Transverse colon (tissue), 4 donors: ENCODE results near the gene RAB36. TPM values are rescaled to one million over a fixed set of nuclear protein-coding genes. Genes with fewer than 3 reads are reported as not detected.

ENCODE experiments used
- DNase-seq: peaks from one replicate; pipeline ENCODE4 v3.0.0-alpha.2; 2019
- H3K27ac ChIP-seq, 4 donors: fragments of 200-600 bp; sonication (generic); 2 replicates each; pipeline ENCODE4 v1.5.1; 2016 to 2018; ENCODE audit warnings: inconsistent platforms in 4 of 4
- H3K27me3 ChIP-seq: fragments of 200-600 bp; sonication (generic); 2 replicates; pipeline ENCODE4 v1.5.1; 2017; ENCODE audit warnings: inconsistent platforms
- H3K36me3 ChIP-seq, 4 donors: fragments of 200-600 bp; sonication (generic); 2 replicates each; pipeline ENCODE4 v1.5.1; 2017 to 2019; ENCODE audit warnings: inconsistent platforms in 4 of 4
- H3K4me1 ChIP-seq, 4 donors: fragments of 200-600 bp; sonication (generic); 2 replicates each; pipeline ENCODE4 v1.5.1; 2017 to 2020; ENCODE audit warnings: inconsistent platforms in 4 of 4
- H3K4me3 ChIP-seq, 4 donors: fragments of 200-600 bp; sonication (generic); 1 replicate in 1 of 4; 2 replicates in 3 of 4; pipeline versions ENCODE4 v1.5.1 to v1.6.1; 2017 to 2019; ENCODE audit warnings: inconsistent platforms in 4 of 4
- H3K9me3 ChIP-seq, 2 donors: fragments of 200-600 bp; sonication (generic); 2 replicates each; pipeline ENCODE4 v1.5.1; 2017 to 2019; ENCODE audit warnings: inconsistent platforms in 2 of 2
- CTCF ChIP-seq, 5 experiments: fragments of 200-600 bp in 3 of 5; fragments of 450-650 bp in 2 of 5; sonication (generic) in 3 of 5; IDR thresholded peaks; 1 replicate in 2 of 5; 2 replicates in 3 of 5; pipeline ENCODE4 v1.5.1; 2016 to 2017; ENCODE audit warnings: antibody characterized with exemption in 5 of 5, inconsistent platforms in 3 of 5, mild to moderate bottlenecking in 2 of 5, moderate library complexity in 1 of 5
- EP300 ChIP-seq: sonication (generic); formaldehyde crosslinking; IDR thresholded peaks from one replicate; pipeline ENCODE4 v1.6.1; 2017; ENCODE audit warnings: antibody characterized with exemption, low read depth
- POLR2A ChIP-seq: fragments of 450-650 bp; IDR thresholded peaks from one replicate; pipeline ENCODE4 v1.6.1; 2016; ENCODE audit warnings: antibody characterized with exemption, mild to moderate bottlenecking, moderate library complexity
- POLR2AphosphoS5 ChIP-seq, 3 donors: sonication (generic); formaldehyde crosslinking; IDR thresholded peaks; one replicate each; pipeline ENCODE4 v1.6.1; 2016; ENCODE audit warnings: antibody characterized with exemption in 3 of 3
- WGBS, 2 donors: methylation state at CpG; one replicate each; pipeline ENCODE4 v1.1.5; 2018; ENCODE audit warnings: low coverage in 1 of 2; 5-methylcytosine and 5-hydroxymethylcytosine counted together
- in situ Hi-C, 4 donors: fragments of 200-750 bp; cut with MboI; loops; one replicate each; pipeline versions ENCODE4 v1.15.0 to v1.15.1; 2017; ENCODE audit warnings: low sequenced_read_pairs in 3 of 4, low pct_ligation_motif_present in 1 of 4, low pct_unique_long_range_greater_than_20kb in 1 of 4
- intact Hi-C: fragments of 100-400 bp; cut with DNase I; formaldehyde crosslinking; loops from one replicate; pipeline ENCODE4 v1.15.1; 2023; ENCODE audit warnings: low total_unique reads
- total RNA-seq, 4 donors: library from RNA; depleted of rRNA; stranded (reverse); fragments of >200 nt; gene quantifications; one replicate each; pipeline ENCODE4 v1.1.0, GENCODE V29; 2016

The RAB36 gene
- total RNA-seq, 4 donors from 2014 or later, result 0.37 to 1.1 (median 0.82) TPM; not detected in 1

- Histone ChIP-seq H3K9me3 (no peaks in the 10 kb centered on the region), H3K27ac (no peak overlapping the region), H3K4me1 (no peaks in the 10 kb centered on the region), H3K27me3 (no peaks in the 10 kb centered on the region), H3K36me3 (no peaks in the 10 kb centered on the region), H3K4me3 (no peak overlapping the region)
- TF ChIP-seq POLR2A (no peak), POLR2AphosphoS5 (IDR thresholded peaks at IDR 0.05) (no peak), CTCF (IDR thresholded peaks at IDR 0.05) (no peak), EP300 (no peak)
- intact Hi-C loops, result no loop called here
- DNase-seq, result no peak
- in situ Hi-C loops, result no loop called here
- 75% methylated on average over 9 of the region's 10 CpGs; no CpG with 5 or more reads in 1 of the 2 donors for WGBS, 2 donors
Measured at GRCh38 chr22:23110190-23110921, 34.9 kb upstream of the RAB36 start.

DNA sequence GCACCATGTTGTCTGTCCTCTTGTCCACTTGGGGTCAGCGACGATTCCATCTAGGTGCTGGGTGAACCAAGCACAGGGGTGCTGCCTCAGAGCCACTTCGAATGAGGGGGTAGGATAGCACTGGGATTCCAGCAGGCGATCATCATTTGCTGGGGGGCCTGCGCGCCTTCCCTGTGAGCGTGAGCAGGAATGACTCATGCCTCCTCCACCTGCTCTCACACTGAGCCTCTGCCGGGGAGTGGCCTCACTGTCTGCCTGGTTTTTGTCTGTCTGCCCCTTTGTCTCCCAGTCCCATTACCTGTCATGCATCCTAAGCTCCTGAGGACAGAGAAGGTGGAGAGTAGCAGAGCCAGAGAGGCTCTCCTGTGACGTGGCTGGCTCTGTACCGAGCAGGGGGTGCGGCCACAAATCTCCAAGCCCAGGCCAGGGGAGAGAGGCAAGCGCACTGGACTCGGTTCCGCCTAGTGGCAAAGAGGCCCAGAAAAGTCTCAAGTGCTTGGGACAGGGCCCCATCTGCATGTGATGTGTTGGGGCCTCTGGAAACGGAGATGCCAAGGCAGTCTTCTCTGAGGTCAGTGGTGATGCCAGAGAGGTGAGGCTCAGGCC, 34.3 kb upstream of the RAB36 start:
- no peak for DNase-seq
- in situ Hi-C loops, result no loop called here
- WGBS, 2 donors, result 88% methylated on average over 14 of the region's 15 CpGs; no CpG with 5 or more reads in 1 of the 2 donors
- Histone ChIP-seq H3K4me1 (no peaks in the 10 kb centered on the region), H3K27me3 (no peaks in the 10 kb centered on the region), H3K36me3 (no peaks in the 10 kb centered on the region), H3K4me3 (no peak overlapping the region), H3K27ac (no peak overlapping the region), H3K9me3 (no peaks in the 10 kb centered on the region)
- intact Hi-C loops, result no loop called here
- TF ChIP-seq POLR2AphosphoS5 (IDR thresholded peaks at IDR 0.05), result no peak
- TF ChIP-seq CTCF (IDR thresholded peaks at IDR 0.05), result no peak
- TF ChIP-seq EP300, result no peak
- TF ChIP-seq POLR2A, result no peak

GRCh38 chr22:23112472-23113012, 32.7 kb upstream of the RAB36 start:
- no peak overlapping the region for H3K27ac ChIP-seq
- no peak overlapping the region for H3K4me3 ChIP-seq
- intact Hi-C loops, result no loop called here
- DNase-seq, result no peak
- WGBS, 2 donors, result 93% methylated on average over 9 of the region's 9 CpGs; no CpG with 5 or more reads in 1 of the 2 donors
- H3K9me3 ChIP-seq, result no peaks in the 10 kb centered on the region
- in situ Hi-C loops, result no loop called here
- no peaks in the 10 kb centered on the region for H3K4me1 ChIP-seq
- H3K27me3 ChIP-seq, result no peaks in the 10 kb centered on the region
- no peak for TF ChIP-seq CTCF (IDR thresholded peaks at IDR 0.05)
- no peak for TF ChIP-seq EP300
- no peak for TF ChIP-seq POLR2AphosphoS5 (IDR thresholded peaks at IDR 0.05)
- TF ChIP-seq POLR2A, result no peak
- H3K36me3 ChIP-seq, result no peaks in the 10 kb centered on the region

GRCh38 chr22:23113067-23113846, 32.0 kb upstream of the RAB36 start:
- in situ Hi-C loops (no loop called here), intact Hi-C loops (no loop called here)
- WGBS, 2 donors, result 72% methylated on average over 14 of the region's 14 CpGs; no CpG with 5 or more reads in 1 of the 2 donors
- H3K4me3 ChIP-seq, result no peak overlapping the region
- H3K36me3 ChIP-seq, result no peaks in the 10 kb centered on the region
- no peak for DNase-seq
- no peaks in the 10 kb centered on the region for H3K4me1 ChIP-seq
- TF ChIP-seq CTCF (IDR thresholded peaks at IDR 0.05), result no peak
- TF ChIP-seq POLR2AphosphoS5 (IDR thresholded peaks at IDR 0.05), result no peak
- TF ChIP-seq EP300, result no peak
- TF ChIP-seq POLR2A, result no peak
- no peaks in the 10 kb centered on the region for H3K9me3 ChIP-seq
- H3K27me3 ChIP-seq, result no peaks in the 10 kb centered on the region
- H3K27ac ChIP-seq, result no peak overlapping the region
